ENCODE results near the gene ZSWIM6. TPM values are rescaled to one million over a fixed set of nuclear protein-coding genes. Genes with fewer than 3 reads are reported as not detected.
"Not testable (repeated sequence)": the region's sequence is repeated elsewhere in the genome, so short reads cannot be mapped to it uniquely, and the experiment has no call there.

The ZSWIM6 gene
- total and polyA plus RNA-seq, 2 donors = 3.7 to 9.0 TPM

GRCh38 chr5:61412361-61412760, 80.3 kb downstream of the ZSWIM6 start:
- no peaks in the 10 kb centered on the region for H3K36me3 ChIP-seq (ENCODE audit: control insufficient read depth in 2 of 2, insufficient read depth in 2 of 2, low read length in 1 of 2)
- 100% methylated on average over 2 of the region's 2 CpGs for WGBS
- no peaks in the 10 kb centered on the region for H3K27me3 ChIP-seq (ENCODE audit: control insufficient read depth in 2 of 2, insufficient read depth in 1 of 2, low read length in 1 of 2)
- H3K4me3 ChIP-seq (ENCODE audit: low read length in 2 of 2) = no peak overlapping the region
- no peak overlapping the region for H3K27ac ChIP-seq (ENCODE audit: low read depth in 1 of 2, low read length in 1 of 2)
- H3K4me1 ChIP-seq (ENCODE audit: control insufficient read depth in 2 of 2, insufficient read depth in 2 of 2, low read length in 2 of 2) = peaks cover 0 to 9% of the 10 kb centered on the region in 2 donors
- no peak for DNase-seq (ENCODE audit: low read depth in 6 of 9, low spot score in 9 of 9)
- no peaks in the 10 kb centered on the region for H3K9me3 ChIP-seq (ENCODE audit: control insufficient read depth in 2 of 2, insufficient read depth in 1 of 2, low read length in 1 of 2)

- H3K27ac ChIP-seq (ENCODE audit: low read depth in 1 of 2, low read length in 1 of 2); DNase-seq (ENCODE audit: low read depth in 6 of 9, low spot score in 9 of 9); H3K27me3 ChIP-seq (ENCODE audit: control insufficient read depth in 2 of 2, insufficient read depth in 1 of 2, low read length in 1 of 2); H3K4me3 ChIP-seq (ENCODE audit: low read length in 2 of 2); H3K4me1 ChIP-seq (ENCODE audit: control insufficient read depth in 2 of 2, insufficient read depth in 2 of 2, low read length in 2 of 2); H3K36me3 ChIP-seq (ENCODE audit: control insufficient read depth in 2 of 2, insufficient read depth in 2 of 2, low read length in 1 of 2); H3K9me3 ChIP-seq (ENCODE audit: control insufficient read depth in 2 of 2, insufficient read depth in 1 of 2, low read length in 1 of 2): not testable (repeated sequence)
- WGBS = over 99% methylated on average over 2 of the region's 2 CpGs
Observed at GRCh38 chr5:61413205-61413604, 81.1 kb downstream of the ZSWIM6 start.

GRCh38 chr5:61414806-61415205, 82.7 kb downstream of the ZSWIM6 start:
- H3K4me1 ChIP-seq (ENCODE audit: control insufficient read depth in 2 of 2, insufficient read depth in 2 of 2, low read length in 2 of 2) = peaks cover 0 to 3% of the 10 kb centered on the region in 2 donors
- no peaks in the 10 kb centered on the region for H3K9me3 ChIP-seq (ENCODE audit: control insufficient read depth in 2 of 2, insufficient read depth in 1 of 2, low read length in 1 of 2)
- no peak for DNase-seq (ENCODE audit: low read depth in 6 of 9, low spot score in 9 of 9)
- H3K4me3 ChIP-seq (ENCODE audit: low read length in 2 of 2) = no peak overlapping the region
- no peaks in the 10 kb centered on the region for H3K27me3 ChIP-seq (ENCODE audit: control insufficient read depth in 2 of 2, insufficient read depth in 1 of 2, low read length in 1 of 2)
- 97% methylated on average over 6 of the region's 6 CpGs for WGBS
- no peak overlapping the region for H3K27ac ChIP-seq (ENCODE audit: low read depth in 1 of 2, low read length in 1 of 2)
- no peaks in the 10 kb centered on the region for H3K36me3 ChIP-seq (ENCODE audit: control insufficient read depth in 2 of 2, insufficient read depth in 2 of 2, low read length in 1 of 2)

- Histone ChIP-seq H3K36me3 (ENCODE audit: control insufficient read depth in 2 of 2, insufficient read depth in 2 of 2, low read length in 1 of 2) (no peaks in the 10 kb centered on the region), H3K27ac (ENCODE audit: low read depth in 1 of 2, low read length in 1 of 2) (no peak overlapping the region), H3K27me3 (ENCODE audit: control insufficient read depth in 2 of 2, insufficient read depth in 1 of 2, low read length in 1 of 2) (no peaks in the 10 kb centered on the region), H3K4me1 (ENCODE audit: control insufficient read depth in 2 of 2, insufficient read depth in 2 of 2, low read length in 2 of 2) (peaks cover 0 to 3% of the 10 kb centered on the region in 2 donors), H3K4me3 (ENCODE audit: low read length in 2 of 2) (no peak overlapping the region), H3K9me3 (ENCODE audit: control insufficient read depth in 2 of 2, insufficient read depth in 1 of 2, low read length in 1 of 2) (no peaks in the 10 kb centered on the region)
- 96% methylated on average over 5 of the region's 5 CpGs for WGBS
- no peak for DNase-seq (ENCODE audit: low read depth in 6 of 9, low spot score in 9 of 9)
Observed at GRCh38 chr5:61416010-61416409, 84.0 kb downstream of the ZSWIM6 start.

GRCh38 chr5:61416420-61416819, 84.4 kb downstream of the ZSWIM6 start:
- 98% methylated on average over 1 of the region's 1 CpG for WGBS
- Histone ChIP-seq H3K9me3 (ENCODE audit: control insufficient read depth in 2 of 2, insufficient read depth in 1 of 2, low read length in 1 of 2) (no peaks in the 10 kb centered on the region), H3K4me1 (ENCODE audit: control insufficient read depth in 2 of 2, insufficient read depth in 2 of 2, low read length in 2 of 2) (peaks cover 0 to 3% of the 10 kb centered on the region in 2 donors), H3K27ac (ENCODE audit: low read depth in 1 of 2, low read length in 1 of 2) (no peak overlapping the region), H3K27me3 (ENCODE audit: control insufficient read depth in 2 of 2, insufficient read depth in 1 of 2, low read length in 1 of 2) (no peaks in the 10 kb centered on the region), H3K4me3 (ENCODE audit: low read length in 2 of 2) (no peak overlapping the region), H3K36me3 (ENCODE audit: control insufficient read depth in 2 of 2, insufficient read depth in 2 of 2, low read length in 1 of 2) (no peaks in the 10 kb centered on the region)
- DNase-seq (ENCODE audit: low read depth in 6 of 9, low spot score in 9 of 9) = no peak

- H3K36me3 ChIP-seq (ENCODE audit: control insufficient read depth in 2 of 2, insufficient read depth in 2 of 2, low read length in 1 of 2) = no peaks in the 10 kb centered on the region
- no peaks in the 10 kb centered on the region for H3K27me3 ChIP-seq (ENCODE audit: control insufficient read depth in 2 of 2, insufficient read depth in 1 of 2, low read length in 1 of 2)
- H3K27ac ChIP-seq (ENCODE audit: low read depth in 1 of 2, low read length in 1 of 2) = no peak overlapping the region
- WGBS = 84% methylated on average over 3 of the region's 3 CpGs
- peaks cover 0 to 3% of the 10 kb centered on the region in 2 donors for H3K4me1 ChIP-seq (ENCODE audit: control insufficient read depth in 2 of 2, insufficient read depth in 2 of 2, low read length in 2 of 2)
- no peak overlapping the region for H3K4me3 ChIP-seq (ENCODE audit: low read length in 2 of 2)
- no peak for DNase-seq (ENCODE audit: low read depth in 6 of 9, low spot score in 9 of 9)
- no peaks in the 10 kb centered on the region for H3K9me3 ChIP-seq (ENCODE audit: control insufficient read depth in 2 of 2, insufficient read depth in 1 of 2, low read length in 1 of 2)
Observed at GRCh38 chr5:61417340-61417739, 85.3 kb downstream of the ZSWIM6 start.

- H3K27ac ChIP-seq (ENCODE audit: low read depth in 1 of 2, low read length in 1 of 2) = no peak overlapping the region
- no peaks in the 10 kb centered on the region for H3K9me3 ChIP-seq (ENCODE audit: control insufficient read depth in 2 of 2, insufficient read depth in 1 of 2, low read length in 1 of 2)
- H3K4me1 ChIP-seq (ENCODE audit: control insufficient read depth in 2 of 2, insufficient read depth in 2 of 2, low read length in 2 of 2) = peaks cover 0 to 3% of the 10 kb centered on the region in 2 donors
- 92% methylated on average over 1 of the region's 1 CpG for WGBS
- no peak overlapping the region for H3K4me3 ChIP-seq (ENCODE audit: low read length in 2 of 2)
- no peaks in the 10 kb centered on the region for H3K27me3 ChIP-seq (ENCODE audit: control insufficient read depth in 2 of 2, insufficient read depth in 1 of 2, low read length in 1 of 2)
- no peaks in the 10 kb centered on the region for H3K36me3 ChIP-seq (ENCODE audit: control insufficient read depth in 2 of 2, insufficient read depth in 2 of 2, low read length in 1 of 2)
- no peak for DNase-seq (ENCODE audit: low read depth in 6 of 9, low spot score in 9 of 9)
Observed at GRCh38 chr5:61417851-61418250, 85.8 kb downstream of the ZSWIM6 start.

- Histone ChIP-seq H3K4me1 (ENCODE audit: control insufficient read depth in 2 of 2, insufficient read depth in 2 of 2, low read length in 2 of 2) (peaks cover 0 to 5% of the 10 kb centered on the region in 2 donors), H3K27ac (ENCODE audit: low read depth in 1 of 2, low read length in 1 of 2) (no peak overlapping the region), H3K9me3 (ENCODE audit: control insufficient read depth in 2 of 2, insufficient read depth in 1 of 2, low read length in 1 of 2) (no peaks in the 10 kb centered on the region), H3K36me3 (ENCODE audit: control insufficient read depth in 2 of 2, insufficient read depth in 2 of 2, low read length in 1 of 2) (no peaks in the 10 kb centered on the region), H3K27me3 (ENCODE audit: control insufficient read depth in 2 of 2, insufficient read depth in 1 of 2, low read length in 1 of 2) (no peaks in the 10 kb centered on the region), H3K4me3 (ENCODE audit: low read length in 2 of 2) (no peak overlapping the region)
- WGBS = 98% methylated on average over 2 of the region's 2 CpGs
- no peak for DNase-seq (ENCODE audit: low read depth in 6 of 9, low spot score in 9 of 9)
Observed at GRCh38 chr5:61419106-61419505, 87.0 kb downstream of the ZSWIM6 start.

GRCh38 chr5:61420016-61420415, 88.0 kb downstream of the ZSWIM6 start:
- Histone ChIP-seq H3K9me3 (ENCODE audit: control insufficient read depth in 2 of 2, insufficient read depth in 1 of 2, low read length in 1 of 2) (no peaks in the 10 kb centered on the region), H3K4me3 (ENCODE audit: low read length in 2 of 2) (no peak overlapping the region), H3K36me3 (ENCODE audit: control insufficient read depth in 2 of 2, insufficient read depth in 2 of 2, low read length in 1 of 2) (no peaks in the 10 kb centered on the region), H3K27me3 (ENCODE audit: control insufficient read depth in 2 of 2, insufficient read depth in 1 of 2, low read length in 1 of 2) (no peaks in the 10 kb centered on the region), H3K27ac (ENCODE audit: low read depth in 1 of 2, low read length in 1 of 2) (no peak overlapping the region), H3K4me1 (ENCODE audit: control insufficient read depth in 2 of 2, insufficient read depth in 2 of 2, low read length in 2 of 2) (peaks cover 0 to 5% of the 10 kb centered on the region in 2 donors)
- WGBS = 93% methylated on average over 1 of the region's 1 CpG
- DNase-seq (ENCODE audit: low read depth in 6 of 9, low spot score in 9 of 9) = no peak

- H3K36me3 ChIP-seq (ENCODE audit: control insufficient read depth in 2 of 2, insufficient read depth in 2 of 2, low read length in 1 of 2); H3K27ac ChIP-seq (ENCODE audit: low read depth in 1 of 2, low read length in 1 of 2); H3K4me1 ChIP-seq (ENCODE audit: control insufficient read depth in 2 of 2, insufficient read depth in 2 of 2, low read length in 2 of 2); H3K4me3 ChIP-seq (ENCODE audit: low read length in 2 of 2); DNase-seq (ENCODE audit: low read depth in 6 of 9, low spot score in 9 of 9); H3K27me3 ChIP-seq (ENCODE audit: control insufficient read depth in 2 of 2, insufficient read depth in 1 of 2, low read length in 1 of 2); H3K9me3 ChIP-seq (ENCODE audit: control insufficient read depth in 2 of 2, insufficient read depth in 1 of 2, low read length in 1 of 2): not testable (repeated sequence)
Observed at GRCh38 chr5:61421262-61421661, 89.2 kb downstream of the ZSWIM6 start.
